Activated CD4-positive, CD25-positive, alpha-beta regulatory T cell (primary cell): Measurements from ENCODE around the gene ZNF83.
"Not testable (repeated sequence)": the region's sequence is repeated elsewhere in the genome, so short reads cannot be mapped to it uniquely, and the experiment has no call there.

Experiments
- DNase-seq, 4 experiments: peaks; one replicate each; lab custom pipeline; 2025; lab: John Stamatoyannopoulos, UW

ZNF83 gene

DNA sequence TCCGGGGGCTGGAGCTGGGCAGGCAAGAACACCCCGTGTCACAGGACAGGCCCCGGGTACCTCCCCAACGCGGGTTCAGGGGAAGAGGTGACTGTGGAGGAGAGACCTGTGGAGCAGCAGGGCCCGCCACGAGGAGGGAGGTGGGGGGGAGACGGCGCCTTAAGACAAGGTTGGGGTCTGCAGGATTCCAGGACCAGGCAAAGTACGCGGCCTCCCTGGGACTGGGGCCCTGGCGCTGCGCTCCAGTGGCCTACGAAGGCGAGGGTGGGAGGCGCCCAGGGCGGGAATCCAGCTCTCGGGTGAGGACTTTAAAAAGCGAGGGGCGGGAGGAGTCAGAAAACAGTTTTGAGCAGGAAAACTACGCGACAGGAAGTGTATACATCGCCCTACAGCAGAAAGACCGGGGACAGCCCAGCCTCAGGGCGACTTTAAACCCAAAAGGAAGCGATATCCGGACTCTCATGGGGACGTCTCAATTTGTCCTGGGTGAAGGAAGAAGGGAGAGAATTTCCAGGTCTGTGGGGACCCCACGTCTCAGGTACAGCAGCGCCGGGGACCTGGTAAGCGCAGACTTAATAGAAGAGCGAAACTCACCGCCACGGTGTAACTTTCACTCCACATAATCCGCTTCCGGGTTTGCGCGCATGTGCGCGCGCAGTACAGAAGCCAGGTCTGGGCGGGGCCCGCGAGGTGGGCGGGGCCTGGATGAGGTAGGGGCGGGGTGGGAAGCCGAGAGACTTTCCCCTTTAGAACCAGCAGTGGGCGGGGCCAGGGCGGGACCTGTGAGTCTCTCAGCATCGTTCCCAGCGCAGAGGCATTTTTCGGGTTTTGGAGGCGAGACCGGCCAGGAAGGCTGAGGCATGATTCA, at the start of gene ZNF83:
ZNF83 (minus strand) TSS at position 638 of the 868 bp plus-strand sequence.
- DNase-seq: peak; percentile 85 to 92 (median 89)

DNA sequence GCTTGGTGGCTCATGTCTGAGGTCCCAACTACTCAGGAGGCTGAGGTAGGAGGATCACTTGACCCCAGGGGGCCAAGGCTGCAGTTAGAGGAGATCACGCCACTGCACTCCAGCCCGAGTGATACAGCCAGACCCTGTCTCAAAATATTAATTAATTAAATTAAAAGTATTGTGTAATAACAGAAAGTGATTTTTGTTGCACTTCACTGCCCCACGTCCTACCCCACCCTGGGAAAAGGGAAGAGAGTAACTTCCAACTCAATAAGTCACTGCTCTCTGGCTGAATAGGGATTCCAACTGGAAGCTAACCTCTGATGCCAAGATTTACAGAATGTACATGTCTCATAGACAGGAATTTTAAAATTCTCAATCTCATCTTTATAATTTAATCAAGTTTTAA, 49.5 kb upstream of the ZNF83 start:
- no peak for DNase-seq

DNA sequence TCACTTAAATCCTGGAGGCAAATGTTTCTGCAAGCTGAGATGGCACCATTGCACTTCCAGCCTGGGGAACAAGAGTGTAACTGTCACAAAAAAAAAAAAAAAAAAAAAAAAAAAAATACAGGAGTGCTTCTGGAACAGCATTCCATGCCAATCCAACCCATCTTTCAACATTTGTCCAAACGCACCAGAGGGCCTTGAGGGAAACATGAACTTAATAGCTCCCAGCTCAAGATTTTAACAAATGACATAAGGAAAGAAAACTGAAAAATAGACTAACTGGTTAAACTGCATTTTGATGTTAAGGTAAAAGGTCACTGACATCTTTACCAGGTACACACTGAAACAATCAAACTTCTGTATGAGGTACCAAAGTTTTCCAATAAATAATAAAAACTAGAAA, 47.7 kb upstream of the ZNF83 start:
- DNase-seq: no peak

- not testable (repeated sequence) for DNase-seq
These were observed 43.1 kb upstream of the ZNF83 start for GRCh38 chr19:52681216-52681615.

DNA sequence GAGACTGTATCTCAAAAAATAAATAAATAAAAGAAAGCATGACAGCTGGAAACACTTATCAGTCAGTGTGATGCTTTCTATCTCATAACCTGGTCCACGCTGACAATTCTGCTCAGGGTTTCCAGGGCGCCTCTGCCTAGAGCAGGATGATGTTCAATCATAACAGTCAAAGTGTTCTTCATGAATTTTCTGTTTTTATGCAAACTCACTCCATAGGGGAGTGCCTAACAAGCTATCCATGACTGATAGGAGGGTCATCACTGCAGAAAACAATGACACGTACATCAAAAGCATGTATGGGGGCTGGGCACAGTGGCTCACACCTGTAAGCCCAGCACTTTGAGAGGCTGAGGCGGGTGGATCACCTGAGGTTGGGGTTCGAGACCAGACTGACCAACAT, 41.4 kb upstream of the ZNF83 start:
- no peak for DNase-seq

GRCh38 chr19:52675239-52675638, 37.1 kb upstream of the ZNF83 start:
- DNase-seq: not testable (repeated sequence)

DNA sequence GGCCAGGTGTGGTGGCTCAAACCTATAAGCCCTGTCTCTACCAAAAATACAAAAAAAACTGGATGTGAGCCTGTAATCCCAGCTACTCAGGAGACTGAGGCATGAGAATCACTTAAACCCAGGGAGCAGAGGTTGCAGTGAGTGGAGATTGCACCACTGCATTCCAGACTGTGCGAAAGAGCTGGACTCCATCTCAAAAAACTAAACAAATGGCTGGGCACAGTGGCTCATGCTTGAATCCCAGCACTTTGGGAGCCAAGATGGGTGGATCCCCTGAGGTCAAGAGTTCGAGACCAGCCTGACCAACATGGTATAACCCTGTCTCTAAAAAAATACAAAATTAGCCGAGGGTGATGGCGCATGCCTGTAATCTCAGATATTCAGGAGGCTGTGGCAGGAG, 34.9 kb upstream of the ZNF83 start:
- no peak for DNase-seq

DNA sequence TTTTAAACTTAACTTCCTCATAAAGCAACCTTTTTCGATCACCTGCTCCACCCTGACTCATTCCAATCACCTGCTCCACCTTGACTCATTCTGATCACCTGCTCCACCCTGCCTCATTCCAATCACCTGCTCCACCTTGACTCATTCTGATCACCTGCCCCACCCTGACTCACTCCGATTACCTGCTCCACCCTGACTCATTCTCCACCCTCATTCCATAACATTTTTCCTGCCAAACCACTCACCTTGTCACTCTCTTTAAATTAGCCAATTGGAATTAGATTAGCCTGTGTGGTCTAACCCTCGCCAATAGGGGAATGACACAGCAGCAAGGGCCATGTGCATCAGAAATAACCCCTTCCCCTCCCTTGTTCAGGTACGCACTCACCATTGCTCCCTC, 31.9 kb upstream of the ZNF83 start:
- DNase-seq: no peak

DNA sequence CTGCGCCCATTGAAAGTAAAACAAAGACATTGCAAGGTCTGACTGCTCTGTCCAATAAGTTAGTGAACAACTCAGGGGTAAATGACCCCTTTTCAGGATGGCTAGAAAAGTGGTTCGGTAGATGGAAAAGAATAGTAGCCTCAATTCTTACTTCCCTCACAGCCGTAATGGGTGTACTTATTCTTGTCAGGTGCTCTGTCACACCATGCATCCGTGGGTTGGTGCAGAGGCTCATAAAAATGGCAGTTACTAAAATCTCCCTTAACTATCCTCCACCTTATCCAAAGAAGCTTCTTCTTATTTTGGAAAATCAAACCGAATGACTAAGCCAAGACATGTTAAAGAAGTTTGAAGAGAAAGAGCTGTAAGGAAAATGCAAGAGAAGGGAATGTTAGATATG, 31.4 kb upstream of the ZNF83 start:
- DNase-seq: no peak

DNA sequence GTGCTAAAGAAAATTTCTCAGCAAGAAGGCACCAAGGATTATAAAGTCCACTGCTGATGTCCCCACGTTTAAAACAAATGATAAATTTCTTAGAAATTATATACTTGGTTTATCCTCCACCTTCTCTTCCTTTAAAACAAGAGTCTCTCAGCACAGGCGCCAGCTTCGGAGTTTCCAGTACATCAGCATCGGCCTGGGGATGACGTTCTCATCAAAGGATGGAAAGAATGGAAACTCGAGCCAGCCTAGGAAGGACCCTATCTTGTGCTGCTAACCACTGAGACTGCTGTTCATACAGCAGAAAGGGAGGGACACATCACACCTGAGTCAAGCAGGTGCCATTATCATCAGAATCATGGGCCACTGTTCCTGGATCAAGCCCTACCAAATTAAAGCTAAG, 29.8 kb upstream of the ZNF83 start:
- no peak for DNase-seq

GRCh38 chr19:52666506-52666905, 28.4 kb upstream of the ZNF83 start:
- DNase-seq: no peak

- no peak for DNase-seq
These were observed 27.4 kb upstream of the ZNF83 start for GRCh38 chr19:52665529-52665928.

DNA sequence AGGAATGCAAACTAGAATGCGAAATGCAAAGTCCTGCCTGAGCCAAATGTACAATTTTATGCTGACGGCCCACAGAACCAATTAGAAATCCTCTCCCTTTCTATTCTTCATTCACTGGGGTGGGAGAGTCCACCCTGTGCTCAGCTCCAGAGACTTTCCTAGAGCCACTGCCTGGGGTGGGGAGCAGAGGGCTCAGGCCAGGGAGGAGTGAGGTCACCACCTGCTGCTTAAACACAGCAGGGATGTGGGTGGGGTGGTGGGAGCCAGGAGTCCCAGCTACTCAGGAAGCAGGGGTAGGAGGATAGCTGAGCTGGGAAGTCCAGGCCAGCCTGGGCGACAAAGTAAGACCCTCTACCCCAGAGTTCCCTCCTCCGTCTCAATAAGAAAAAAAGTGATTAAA, 26.9 kb upstream of the ZNF83 start:
- DNase-seq: no peak

GRCh38 chr19:52664461-52664860, 26.3 kb upstream of the ZNF83 start:
- no peak for DNase-seq

DNA sequence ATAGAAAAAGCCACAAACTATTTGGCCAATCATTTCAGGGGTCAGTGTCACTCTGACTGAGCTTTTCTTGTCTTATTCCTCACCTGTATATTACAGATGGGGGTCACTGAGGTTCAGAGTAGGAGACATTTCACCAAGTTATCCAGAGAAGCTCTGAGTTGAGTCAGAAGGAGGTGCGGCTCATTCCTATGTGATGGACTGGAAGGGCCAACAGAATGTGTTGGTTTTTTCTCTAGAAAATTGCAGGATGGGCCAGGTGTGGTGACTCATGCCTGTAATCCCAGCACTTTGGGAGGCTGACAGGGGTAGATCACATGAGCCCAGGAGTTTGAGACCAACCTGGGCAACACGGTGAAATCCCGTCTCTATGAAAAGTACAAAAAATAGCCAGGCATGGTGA, 24.5 kb upstream of the ZNF83 start:
- DNase-seq: no peak

- DNase-seq: no peak
These were observed 22.8 kb upstream of the ZNF83 start for GRCh38 chr19:52660981-52661380.

DNA sequence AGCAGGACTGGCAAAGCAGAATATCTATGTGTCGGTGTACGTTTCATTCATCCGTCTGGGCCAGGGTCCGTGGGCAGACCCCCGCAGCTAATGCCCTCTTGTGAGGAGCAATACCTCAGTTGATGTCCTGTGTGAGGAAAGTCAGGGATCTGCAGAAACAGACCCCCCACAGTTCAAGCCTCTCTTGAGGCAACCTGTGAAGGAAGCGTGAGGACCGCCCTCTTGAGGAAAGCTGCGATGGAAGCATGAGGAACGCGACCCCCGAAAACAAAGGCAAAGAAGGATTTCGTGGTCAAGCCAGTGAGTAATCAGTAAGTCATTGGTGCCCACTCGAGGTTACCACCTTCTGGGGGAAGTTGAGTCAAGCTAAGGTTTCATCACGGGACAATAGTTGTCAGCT, 20.9 kb upstream of the ZNF83 start:
- DNase-seq: no peak

GRCh38 chr19:52658595-52658994, 20.4 kb upstream of the ZNF83 start:
- DNase-seq: no peak

- DNase-seq: no peak
These were observed 15.0 kb upstream of the ZNF83 start for GRCh38 chr19:52653161-52653560.

DNA sequence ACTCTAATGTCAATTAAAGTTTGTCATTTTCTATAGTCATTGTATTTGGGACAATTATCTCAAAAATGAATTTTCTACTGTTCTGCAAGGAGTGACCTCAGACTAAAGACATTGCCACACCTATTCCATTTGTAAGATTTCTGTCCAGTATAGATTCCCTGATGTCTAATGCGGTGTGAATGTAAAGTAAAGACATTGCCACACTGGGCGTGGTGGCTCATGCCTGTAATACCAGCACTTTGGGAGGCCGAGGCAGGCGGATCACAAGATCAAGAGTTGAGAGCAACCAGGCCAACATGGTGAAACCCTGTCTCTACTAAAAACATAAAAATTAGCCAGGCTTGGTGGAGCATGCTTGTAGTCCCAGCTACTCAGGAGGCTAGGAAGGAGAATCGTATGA, 13.8 kb upstream of the ZNF83 start:
- DNase-seq: no peak

DNA sequence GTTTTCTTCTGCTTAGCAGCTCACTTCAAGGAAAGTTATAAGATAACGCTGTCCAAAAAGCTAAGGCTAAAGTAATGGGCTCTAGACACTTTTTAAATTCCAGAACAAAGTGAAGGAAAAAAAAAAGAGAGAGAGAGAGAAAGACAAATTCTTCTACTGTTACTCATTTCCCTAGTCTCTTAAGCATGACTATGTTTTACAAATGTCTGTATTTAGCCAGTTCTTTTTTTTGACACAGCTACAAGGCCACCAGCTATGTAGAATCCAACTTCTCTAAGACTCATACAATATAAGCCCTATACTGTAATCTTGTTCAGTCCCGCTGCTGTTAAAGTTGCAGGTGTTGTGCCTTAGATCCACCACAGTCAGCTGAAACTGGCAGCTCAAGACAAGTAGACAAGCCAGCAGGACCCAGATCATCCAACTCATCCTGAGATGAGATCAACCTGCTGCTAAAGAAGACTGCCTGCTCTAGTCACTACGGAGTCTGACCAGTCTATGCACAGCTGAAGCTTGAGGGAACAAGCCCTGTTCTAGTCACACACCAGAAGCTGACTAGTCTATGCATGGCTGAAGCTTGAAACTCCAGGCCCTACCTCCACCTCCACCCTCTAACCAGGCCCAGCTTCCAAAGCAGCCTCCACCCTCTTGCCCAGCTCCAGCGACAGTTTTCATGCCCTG, 10.3 kb upstream of the ZNF83 start:
- no peak for DNase-seq

- DNase-seq: no peak
These were observed 8.5 kb upstream of the ZNF83 start for GRCh38 chr19:52646571-52647217.

DNA sequence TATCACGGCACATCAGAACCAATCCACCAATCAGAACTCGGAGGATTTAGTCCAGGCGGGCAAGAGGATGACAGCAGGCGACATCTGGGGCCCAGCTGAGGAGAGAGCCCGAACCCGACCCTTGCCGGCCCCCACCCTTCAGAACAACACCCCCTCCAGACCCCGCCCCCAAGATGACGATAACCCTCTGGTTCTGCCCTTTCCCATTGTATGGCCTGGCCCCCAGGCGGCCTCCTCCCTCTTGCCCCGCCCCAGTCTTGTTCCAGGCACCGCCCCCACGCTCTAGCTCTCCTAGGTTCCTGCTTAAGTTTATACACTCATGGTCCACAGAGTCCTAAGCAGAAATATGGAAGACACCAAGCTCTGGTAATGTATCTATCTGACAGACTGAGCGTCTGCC, 2.8 kb upstream of the ZNF83 start:
- no peak for DNase-seq
